Stimulated activated CD4-positive, alpha-beta T cell treated with anti-CD3 and anti-CD28 coated beads, TNF-alpha, amount 100 ng/mL, for 1 hour (primary cell): Measurements from ENCODE around the gene SART3.

ENCODE experiments used
- DNase-seq, 3 donors: peaks; one replicate each; pipeline ENCODE4 v3.0.0-alpha.2; 2020; ENCODE audit warnings: low read depth in 3 of 3, low spot score in 1 of 3

The SART3 gene

DNA sequence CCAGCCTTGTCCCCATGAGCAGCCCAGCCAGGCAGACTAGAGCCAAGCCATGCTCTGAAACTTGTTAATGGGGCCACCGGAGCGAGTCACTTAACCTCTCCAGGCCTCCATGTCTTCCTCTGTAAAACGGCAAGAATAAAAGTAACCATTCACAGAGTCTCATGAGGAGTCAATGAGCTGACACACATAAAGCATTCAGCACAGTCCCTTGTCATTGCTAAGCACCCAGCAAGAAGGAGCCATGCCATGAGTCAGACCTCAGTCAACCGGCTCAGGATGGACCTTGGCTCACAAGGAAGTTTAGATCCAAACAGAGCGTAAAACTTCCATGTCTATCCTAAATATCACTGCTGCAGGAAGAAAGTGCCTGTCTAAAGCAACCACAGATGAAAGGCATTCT, 35.3 kb downstream of the SART3 start:
- DNase-seq = no peak

DNA sequence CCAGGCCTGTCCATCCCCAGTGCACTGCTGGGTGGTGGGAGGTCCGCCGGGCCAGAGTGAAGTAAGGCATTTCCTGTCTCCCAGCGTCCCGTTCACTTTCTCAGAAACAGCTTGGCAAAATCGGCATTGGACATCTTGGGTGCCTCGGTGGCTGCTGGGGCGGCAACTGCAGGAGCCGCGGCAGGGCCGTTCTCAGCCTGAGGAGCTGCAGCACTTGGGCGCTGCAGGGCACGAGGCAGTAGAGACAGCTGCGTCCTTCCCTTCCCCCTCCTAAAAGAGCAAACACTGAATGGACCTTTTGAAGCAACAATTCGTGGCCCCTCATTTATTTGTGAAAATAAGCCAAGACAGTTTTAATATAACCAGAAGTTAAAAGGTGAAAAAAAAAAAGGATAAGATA, 37.6 kb downstream of the SART3 start:
- no peak for DNase-seq

DNA sequence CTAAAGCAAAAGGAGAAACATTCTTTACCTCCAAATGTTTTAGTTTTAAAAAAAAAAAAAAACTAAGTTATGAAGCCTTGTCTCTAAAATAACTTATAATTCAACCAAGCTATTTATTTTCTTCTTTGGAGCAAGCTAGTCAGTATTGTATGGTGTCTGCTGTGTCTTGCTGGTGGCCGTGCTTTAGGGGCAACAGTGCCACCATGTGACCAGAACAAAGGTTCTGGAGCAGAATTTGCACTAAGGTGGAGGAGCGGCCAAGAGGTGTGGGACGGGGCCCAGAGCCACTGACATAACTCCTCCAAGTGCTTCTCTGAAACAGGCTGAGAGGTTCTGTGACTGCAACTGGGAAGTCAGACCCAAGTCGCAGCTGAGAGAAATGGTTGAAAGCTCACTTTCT, 41.4 kb downstream of the SART3 start:
- no peak for DNase-seq

DNA sequence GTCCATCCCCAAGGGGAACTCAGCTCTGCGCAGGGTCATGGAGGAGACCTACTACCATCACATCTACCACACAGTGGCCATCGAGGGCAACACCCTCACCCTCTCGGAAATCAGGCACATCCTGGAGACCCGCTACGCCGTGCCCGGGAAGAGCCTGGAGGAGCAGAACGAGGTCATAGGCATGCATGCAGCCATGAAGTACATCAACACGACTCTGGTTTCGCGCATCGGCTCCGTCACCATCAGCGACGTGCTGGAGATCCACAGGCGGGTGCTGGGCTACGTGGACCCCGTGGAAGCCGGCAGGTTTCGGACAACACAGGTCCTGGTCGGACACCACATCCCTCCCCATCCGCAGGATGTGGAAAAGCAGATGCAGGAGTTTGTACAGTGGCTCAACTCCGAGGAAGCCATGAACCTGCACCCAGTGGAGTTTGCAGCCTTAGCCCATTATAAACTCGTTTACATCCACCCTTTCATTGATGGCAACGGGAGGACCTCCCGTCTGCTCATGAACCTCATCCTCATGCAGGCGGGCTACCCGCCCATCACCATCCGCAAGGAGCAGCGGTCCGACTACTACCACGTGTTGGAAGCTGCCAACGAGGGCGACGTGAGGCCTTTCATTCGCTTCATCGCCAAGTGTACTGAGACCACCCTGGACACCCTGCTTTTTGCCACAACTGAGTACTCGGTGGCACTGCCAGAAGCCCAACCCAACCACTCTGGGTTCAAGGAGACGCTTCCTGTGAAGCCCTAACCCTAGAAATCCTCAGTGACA, 42.1 kb downstream of the SART3 start:
- no peak for DNase-seq

DNA sequence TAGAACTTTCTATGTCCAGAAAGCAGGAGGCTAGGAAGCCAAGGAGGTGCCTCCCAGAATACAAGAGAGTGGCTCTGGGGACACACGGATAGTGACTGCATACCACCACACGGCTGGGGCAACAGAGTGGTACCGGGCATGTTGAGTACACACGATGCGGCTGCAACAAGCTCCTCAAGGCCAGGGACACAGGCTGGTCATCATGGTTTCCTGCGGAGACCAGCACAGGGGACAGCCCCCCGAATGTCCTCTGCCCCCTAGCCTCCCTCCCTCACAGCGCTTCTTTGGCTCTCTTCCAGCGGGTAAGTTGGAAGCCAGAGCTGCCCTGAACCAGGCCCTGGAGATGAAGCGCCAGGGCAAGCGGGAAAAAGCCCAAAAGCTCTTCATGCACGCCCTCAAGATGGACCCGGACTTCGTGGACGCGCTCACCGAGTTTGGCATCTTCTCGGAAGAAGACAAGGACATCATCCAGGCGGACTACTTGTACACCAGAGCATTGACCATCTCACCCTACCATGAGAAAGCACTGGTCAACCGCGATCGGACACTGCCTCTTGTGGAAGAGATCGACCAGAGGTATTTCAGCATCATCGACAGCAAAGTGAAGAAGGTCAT, 42.8 kb downstream of the SART3 start:
- no peak for DNase-seq

DNA sequence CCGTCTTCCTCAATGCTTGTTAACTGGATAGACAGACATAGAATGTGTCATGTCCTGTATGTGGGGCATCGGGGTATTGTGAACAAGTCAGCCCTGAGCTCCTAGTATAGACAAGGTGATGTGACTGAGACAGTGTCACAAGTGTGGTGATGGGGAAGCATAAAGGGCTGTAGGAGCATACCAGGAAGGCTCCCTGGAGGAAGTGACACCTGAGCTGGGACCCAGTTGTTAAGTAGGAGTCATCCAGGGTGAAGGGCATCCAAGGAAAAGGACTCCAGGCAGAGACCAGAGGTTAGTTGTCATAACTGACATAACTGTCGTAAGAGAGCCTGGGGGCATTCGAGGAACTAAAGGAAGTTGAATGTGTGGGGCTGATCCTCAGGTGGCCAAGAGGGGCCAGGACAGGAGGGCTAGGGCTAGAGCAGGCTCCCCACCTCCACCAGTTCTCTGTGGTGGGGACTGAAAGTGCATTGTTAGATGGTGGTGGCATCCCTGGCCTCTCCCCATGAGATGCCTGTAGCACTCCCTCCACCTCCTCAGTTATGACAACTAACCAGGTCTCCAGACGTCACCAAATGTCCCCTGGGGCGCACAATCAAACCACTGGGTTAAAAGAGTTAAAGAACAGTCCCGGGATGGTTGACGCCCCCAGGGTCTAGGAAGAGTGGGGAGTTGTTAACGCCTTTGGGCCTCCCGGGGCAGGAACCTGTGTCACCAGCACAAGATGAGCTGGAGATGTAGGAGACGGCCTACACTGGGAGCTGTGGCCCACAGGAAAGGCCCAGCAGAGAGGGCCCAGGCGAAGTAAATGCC, 43.5 kb downstream of the SART3 start:
- DNase-seq = no peak

DNA sequence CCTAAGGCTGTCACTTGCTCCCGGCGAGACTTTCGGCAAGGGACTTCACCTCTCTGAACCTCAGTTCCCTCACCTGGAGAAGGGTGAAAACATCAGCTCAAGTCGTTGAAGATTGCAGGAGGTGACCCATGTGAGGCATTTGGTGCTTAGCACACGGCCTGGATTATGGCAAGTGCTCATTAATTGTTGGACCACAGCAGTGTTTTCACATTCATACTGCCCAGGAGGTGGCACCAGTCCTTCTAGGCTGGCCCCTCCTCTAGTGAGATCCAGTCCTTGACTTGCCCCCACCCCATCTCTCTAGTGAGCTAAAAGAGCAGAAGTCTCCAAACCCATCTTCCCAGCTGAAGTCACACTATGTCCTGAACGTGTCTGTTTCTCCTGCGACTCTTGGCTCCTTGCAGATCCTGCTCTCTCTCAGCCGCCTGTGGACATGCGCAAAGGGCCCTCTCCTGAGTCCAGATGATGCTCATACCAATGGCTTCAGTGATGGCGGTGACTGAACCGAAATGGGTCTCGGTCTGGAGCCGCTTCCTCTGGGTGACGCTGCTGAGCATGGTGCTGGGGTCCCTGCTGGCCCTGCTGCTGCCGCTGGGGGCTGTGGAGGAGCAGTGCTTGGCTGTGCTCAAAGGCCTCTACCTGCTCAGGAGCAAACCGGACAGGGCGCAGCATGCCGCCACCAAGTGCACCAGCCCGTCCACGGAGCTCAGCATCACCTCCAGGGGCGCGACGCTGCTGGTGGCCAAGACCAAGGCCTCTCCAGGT, 44.3 kb downstream of the SART3 start:
- DNase-seq = no peak

DNA sequence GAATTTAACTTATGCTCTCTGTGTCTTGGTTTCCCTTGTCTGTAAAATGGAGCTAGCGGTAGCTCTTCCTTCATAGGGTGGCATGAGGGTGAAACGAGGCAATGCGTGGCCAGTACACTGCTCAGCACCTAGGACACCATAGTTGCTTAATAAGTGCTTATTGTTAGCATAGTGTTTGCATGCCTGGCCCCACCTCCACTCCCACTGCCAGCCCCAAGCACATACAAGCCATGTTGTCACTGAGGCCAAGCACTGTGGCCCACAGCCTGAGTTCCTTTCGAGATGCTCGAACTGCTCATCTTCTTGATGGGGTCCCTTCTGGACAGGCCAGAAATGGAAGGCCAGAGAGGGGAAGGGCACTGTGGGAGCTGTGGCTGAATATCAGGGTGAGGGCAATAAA, 45.1 kb downstream of the SART3 start:
- no peak for DNase-seq

DNA sequence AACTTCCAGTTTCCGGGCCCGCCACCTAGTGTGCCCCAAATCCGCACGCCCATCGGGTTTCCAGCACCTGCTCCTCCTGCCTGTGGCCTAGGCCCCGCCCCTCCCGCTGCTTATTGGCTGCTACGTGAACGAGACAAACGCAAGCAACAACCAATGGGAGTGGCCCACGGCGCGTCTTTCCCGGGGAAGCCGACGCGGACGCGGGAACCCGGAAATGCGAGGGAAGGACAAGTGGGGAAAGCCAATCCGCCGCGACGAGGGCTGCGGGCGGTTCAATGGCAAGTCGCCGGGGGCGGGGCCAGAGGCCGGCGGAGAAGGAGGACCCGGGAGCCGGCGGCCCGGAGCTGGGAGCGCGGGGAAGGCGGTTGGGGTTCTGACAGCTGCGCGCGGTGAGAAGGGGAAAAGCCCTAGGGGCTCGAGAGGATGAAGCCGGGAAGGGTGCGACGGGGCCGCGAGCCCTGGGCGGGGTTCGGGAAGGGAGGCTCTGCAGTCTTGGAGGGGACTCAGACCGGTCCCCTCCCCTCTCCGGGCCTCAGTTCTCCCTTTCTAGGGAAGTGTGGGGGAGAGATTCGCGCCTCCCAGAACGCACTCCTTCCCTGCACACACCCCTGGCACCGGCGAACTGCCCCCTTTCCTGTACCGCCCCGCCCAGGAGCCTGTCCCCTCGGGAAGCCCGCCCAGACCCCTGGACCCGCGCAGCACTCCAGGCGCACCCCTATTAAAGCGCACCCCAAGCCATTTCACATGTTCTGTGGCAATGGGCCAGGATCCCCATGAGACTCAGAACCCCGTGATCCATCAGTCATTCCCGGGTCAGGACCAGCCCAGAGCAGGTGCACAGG, 45.8 kb downstream of the SART3 start, which contains the start of gene FICD:
Gene FICD, plus strand, starts transcription at position 305 of the 842 bp plus-strand sequence. CDS start 1,696 bp downstream, outside the sequence.
- DNase-seq = peak; percentile 93 to 96 (median 95)

DNA sequence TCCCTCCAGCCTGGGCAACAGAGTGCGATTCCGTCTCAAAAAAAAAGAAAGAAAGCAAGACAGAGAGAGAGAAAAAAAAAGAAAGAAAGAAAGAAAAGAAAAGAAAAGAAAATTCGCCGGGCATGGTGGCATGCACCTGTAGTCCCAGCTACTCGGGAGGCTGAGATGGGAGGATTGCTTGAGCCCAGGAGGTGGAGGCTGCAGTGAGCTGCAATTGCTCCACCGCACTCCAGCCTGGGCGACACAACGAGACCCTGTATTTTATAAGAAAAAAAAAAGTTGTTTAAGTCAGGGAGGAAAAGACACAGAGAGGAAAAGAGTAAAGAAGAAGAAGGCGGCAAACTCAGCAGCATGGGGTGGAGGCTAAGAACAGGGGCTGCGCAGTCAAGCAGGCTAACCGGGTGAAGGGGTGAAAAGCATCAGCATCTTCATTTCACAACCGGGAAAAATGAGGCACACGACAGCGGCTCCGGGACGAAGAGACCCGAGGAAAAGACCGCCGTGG, 46.5 kb downstream of the SART3 start:
- DNase-seq = no peak

DNA sequence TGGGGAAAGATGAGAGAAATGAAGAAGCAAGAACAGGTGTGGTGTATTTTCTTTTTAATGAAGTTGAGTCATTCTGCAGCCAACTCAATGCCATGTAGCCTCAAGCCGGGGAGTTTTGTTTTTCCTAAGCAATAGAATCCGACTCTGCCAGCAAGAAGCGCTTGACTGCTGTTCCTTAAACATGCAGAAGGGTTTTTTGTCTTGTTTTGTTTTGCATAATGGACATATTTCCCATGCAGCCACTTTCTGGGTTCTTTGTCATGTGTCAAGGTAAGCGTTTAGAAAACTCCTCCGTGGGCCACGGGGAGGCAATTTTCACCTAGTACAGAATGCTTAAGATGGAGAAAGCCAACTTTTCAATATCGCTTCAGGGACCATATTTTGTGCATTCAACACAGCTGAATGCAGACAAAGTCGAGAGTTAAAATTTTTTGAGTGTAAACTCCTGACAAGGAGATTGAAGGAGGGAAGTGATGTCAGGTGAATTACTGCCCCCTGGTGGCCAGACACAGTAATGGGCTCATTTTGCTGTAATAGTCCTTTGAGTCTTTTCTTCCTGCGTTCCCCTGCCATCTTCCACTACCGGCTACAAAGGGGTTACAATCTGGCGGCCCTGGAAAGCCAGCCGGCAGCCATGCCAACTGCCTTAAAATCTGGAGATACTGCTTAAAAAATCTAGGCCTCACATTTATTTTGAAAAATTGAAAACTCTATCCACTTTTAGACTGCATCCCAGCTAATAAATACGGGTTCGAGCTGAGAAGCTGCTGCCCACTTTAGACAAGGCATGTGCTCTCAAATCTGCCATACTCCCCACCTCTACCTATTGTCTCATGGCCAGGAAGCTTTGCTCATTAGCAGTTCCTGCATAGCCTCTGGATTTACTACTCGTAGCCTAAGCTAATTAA, 49.1 kb downstream of the SART3 start:
- peak; percentile 43 to 57 (median 45) for DNase-seq

DNA sequence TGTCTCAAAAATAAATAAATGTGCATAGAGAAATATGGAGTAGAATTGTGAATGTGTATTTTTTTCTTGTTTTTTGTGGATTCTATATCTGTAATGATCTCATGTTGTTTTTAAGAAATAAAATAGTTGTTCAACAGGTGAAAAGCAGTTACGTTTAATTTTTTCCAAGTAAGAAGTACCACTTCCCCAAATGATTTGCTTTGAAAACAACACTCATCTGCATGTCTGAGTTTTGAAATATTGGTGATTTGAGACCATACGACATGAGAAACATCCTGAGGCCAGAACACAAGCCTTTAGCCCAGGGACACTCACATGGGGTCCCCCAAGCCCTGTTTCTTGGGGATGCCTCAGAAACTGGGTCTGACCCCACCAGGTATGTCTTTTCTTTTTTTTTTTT, 50.1 kb downstream of the SART3 start:
- no peak for DNase-seq

DNA sequence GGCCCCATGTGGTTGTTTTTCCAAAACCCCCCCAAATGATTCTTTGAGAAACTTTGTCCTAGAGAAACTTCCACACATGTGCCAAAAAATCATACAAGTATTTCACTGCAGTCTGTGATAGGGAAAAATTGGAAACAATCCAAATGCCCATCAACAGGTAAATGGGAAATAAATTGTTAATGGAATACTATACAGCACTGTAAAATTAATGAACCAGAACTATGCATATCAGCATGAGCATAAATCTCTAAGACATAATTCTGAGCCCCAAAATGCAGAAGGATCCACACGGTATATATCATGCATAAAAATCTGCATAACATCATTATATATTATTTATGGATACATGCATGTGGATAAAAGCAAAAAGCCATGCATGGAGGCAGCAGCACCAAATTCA, 51.2 kb downstream of the SART3 start:
- DNase-seq = no peak

DNA sequence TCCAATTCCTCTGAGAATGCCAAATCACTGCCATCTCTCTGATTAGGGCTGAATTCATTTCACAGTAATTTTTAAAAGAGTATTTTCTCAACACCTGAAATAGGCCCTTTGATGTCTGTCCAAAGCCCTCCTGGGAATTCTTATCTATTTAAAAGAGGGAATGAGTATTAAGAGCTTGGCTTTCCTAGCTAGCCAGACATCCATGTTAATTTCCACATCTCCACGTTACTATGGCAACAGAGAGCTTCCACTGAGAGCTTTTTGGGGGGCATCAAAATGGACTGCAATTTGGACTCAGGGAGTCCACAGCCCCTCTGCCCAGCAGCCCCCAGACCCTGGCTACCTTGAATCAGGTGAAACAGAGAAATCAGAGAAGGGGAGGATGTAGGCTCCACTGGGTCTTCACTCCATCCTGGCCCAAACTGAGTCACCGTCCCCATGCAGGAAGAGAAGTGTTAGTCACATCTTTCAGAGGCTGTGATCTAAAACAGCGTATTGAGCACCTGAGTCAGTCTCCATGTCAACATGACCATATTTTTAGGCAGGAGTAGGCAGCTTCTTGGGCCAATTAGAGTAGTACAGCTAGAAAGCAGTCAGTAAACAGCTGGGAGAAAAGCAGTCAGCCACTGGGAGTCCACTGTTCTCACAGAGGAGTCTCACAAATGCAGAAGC, 52.9 kb downstream of the SART3 start:
- DNase-seq = no peak

DNA sequence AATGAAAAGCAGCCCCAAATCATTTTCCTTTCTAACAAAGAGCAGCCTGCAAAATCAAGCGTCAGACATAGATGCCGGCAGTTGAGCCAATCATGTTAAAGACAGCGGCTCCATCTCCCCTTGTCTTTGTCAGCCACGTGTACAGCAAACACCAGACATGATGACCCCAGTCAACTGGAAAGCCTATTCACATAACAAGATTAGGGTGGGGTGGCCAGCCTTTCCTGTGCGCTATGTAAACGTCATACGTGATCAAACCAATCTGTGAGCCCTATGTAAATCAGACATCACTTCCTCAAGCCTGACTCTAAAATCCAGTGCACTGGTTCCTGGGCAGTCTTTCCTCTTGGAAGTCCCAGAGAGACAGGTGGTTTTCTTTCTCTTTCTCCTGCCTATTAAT, 55.8 kb downstream of the SART3 start:
- no peak for DNase-seq

DNA sequence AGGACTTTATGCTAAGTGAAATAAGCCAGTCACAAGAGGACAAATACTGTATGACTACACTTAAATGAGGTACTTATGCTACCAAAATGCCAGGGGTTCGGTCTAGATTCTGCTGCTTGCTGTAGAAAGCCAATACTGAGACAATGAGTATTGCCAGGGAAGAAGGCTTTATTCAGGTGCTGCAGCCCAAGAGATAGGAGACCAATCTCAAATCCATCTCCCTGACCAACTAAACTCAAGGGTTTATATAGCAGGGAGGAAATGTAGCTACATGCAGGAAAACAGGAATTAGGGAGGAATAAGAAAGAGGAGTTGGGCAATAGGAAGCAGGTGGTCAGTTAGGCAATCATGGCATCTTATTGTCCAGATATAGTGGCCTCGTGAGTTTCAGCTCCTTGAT, 58.1 kb downstream of the SART3 start:
- DNase-seq = no peak

DNA sequence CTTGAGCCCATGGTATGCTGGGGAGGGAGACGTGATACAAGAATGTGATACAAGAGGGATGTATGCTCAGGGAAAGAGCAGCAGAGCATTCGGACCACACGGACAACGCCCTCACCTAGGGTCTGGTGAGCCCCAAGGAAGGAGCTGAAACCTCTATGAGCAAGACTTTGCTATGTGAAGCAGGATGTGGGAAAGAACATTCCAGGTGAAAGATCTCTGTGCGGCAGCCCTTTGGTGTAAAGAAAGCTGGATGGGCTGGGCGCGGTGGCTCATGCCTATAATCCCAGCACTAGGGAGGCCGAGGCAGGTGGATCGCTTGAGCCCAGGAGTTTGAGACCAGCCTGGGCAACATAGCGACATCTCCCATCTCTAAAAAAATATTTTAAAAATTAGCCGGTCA, 62.8 kb downstream of the SART3 start:
- no peak for DNase-seq

DNA sequence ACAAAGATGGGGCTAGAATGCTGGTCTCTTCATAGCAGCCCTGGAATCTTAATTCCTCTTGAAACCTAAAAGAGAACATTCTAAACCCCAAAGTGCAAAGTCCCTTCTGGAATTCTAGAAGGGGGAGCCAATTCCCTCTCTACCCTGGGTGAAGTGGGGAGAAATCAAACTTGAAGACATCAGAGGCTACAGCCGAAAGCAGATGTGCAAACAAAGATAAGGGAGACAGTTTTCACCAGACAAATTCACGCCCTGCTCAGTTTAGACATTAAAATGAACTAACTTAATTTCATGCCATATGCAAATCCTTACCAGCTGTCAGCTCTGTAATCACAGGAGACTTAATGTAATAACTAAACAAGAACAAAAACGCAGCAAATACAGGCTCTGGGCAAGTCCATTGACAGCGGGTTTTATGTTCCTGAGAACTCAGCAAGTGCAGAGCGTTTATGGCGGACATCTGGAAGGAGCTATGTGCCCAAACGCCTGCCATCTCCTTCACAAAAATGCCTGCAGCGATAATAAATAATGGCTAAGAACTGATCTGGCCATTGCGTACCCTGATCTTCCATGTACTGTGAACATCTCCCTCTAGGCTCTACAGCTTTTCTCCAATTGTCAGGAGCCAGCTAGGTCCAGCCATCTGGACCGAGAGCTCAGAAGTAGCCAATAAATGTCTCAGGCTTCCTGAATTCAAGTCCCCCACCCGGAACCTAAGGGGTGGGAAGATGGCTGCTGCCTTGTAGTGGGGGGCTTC, 65.0 kb downstream of the SART3 start:
- DNase-seq = no peak
